SKM-1 treated with dmso at 0.1 percent for 144 hours (cell line): ENCODE measurements around the gene KLHL2.
A peak's percentile ranks its signal among the peaks of the same experiment; 100 is the strongest.
"Not testable (repeated sequence)": the region's sequence is repeated elsewhere in the genome, so short reads cannot be mapped to it uniquely, and the experiment has no call there.

Source experiments
- DNase-seq: peaks from one replicate; lab custom pipeline; 2025; ENCODE audit not compliant: unreplicated experiment; lab: John Stamatoyannopoulos, UW

KLHL2 gene

GRCh38 chr4:165207431-165208220 lies at the start of gene KLHL2:
Gene KLHL2 (plus strand): TSS chr4:165207561. CDS start chr4:165207877, 316 bp downstream.
- peak; percentile 80 for DNase-seq

GRCh38 chr4:165158762-165159161 lies 48.6 kb upstream of the KLHL2 start:
- DNase-seq = no peak

GRCh38 chr4:165164257-165164656 lies 43.1 kb upstream of the KLHL2 start:
- DNase-seq = no peak

- not testable (repeated sequence) for DNase-seq
These were observed 40.5 kb upstream of the KLHL2 start for GRCh38 chr4:165166872-165167271.

GRCh38 chr4:165167650-165168049 lies 39.7 kb upstream of the KLHL2 start:
- DNase-seq = no peak

- DNase-seq = no peak
These were observed 36.5 kb upstream of the KLHL2 start for GRCh38 chr4:165170819-165171218.

- DNase-seq = not testable (repeated sequence)
These were observed 31.9 kb upstream of the KLHL2 start for GRCh38 chr4:165175470-165175869.

- DNase-seq = no peak
These were observed 31.5 kb upstream of the KLHL2 start for GRCh38 chr4:165175879-165176278.

GRCh38 chr4:165177725-165178666 lies 29.4 kb upstream of the KLHL2 start:
- DNase-seq = no peak

- no peak for DNase-seq
These were observed 23.1 kb upstream of the KLHL2 start for GRCh38 chr4:165184220-165184619.

- not testable (repeated sequence) for DNase-seq
These were observed 22.4 kb upstream of the KLHL2 start for GRCh38 chr4:165184998-165185397.

GRCh38 chr4:165185448-165185847 lies 21.9 kb upstream of the KLHL2 start:
- DNase-seq = no peak

GRCh38 chr4:165190591-165191347 lies 16.6 kb upstream of the KLHL2 start:
- DNase-seq = no peak

- DNase-seq = no peak
These were observed 16.1 kb upstream of the KLHL2 start for GRCh38 chr4:165191348-165191656.

- DNase-seq = no peak
These were observed 15.4 kb upstream of the KLHL2 start for GRCh38 chr4:165191814-165192499.

GRCh38 chr4:165192500-165192898 lies 14.9 kb upstream of the KLHL2 start:
- DNase-seq = no peak

GRCh38 chr4:165192956-165193355 lies 14.4 kb upstream of the KLHL2 start:
- DNase-seq = no peak

GRCh38 chr4:165194368-165194767 lies 13.0 kb upstream of the KLHL2 start:
- DNase-seq = no peak

GRCh38 chr4:165198329-165198728 lies 9.0 kb upstream of the KLHL2 start:
- DNase-seq = no peak

- no peak for DNase-seq
These were observed 8.1 kb upstream of the KLHL2 start for GRCh38 chr4:165199286-165199685.

GRCh38 chr4:165199722-165200121 lies 7.6 kb upstream of the KLHL2 start:
- DNase-seq = no peak
